ENCODE data around the gene CTBP2. TPM values are rescaled to one million over a fixed set of nuclear protein-coding genes. Genes with fewer than 3 reads are reported as not detected.

CTBP2 gene
- total RNA-seq, 2 experiments from 2014 or later = 0.17 TPM; not detected in 1

DNA sequence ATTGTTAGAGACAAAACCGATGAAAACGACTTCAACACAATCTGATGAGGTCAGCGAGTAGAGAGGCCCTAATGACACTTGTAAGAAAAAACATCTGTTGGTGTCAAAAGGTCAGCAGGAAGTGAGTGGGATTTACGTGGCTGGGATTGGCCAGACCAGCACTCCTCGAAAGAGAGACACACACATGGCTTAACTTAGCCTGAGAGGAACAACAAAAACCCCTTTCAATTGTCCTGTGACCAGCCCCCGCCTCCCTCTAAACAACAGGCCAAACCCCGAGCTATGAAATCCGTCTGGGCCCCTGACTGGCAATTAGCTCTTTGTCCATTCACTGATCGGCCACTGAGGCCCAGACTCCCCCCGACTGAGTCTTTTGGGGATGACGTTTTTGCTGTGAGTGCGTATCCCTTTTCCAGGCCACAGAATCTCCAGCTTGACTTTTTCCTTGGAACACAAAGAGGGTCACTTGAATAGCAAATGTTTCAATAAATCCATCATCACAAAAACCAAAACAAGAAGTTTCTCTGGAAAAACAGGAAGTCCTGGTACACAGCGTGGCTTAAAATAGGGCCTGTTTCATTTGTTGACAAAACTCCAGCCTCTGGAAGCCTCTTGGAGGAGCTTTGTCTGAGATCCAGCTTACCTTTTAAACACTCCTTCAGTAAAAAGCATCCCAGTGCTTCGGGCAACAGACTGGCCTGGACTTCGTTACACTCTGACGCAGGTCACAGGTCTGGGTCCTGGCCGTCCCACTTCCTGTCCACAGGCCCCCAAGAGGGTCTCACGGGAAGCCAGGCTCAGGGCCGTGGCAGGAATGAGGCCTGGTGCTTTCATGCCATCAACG is 103.0 kb downstream of the CTBP2 start:
- H3K27me3 Mint-ChIP-seq = peaks cover 6% of the 10 kb centered on the region
- CTCF ChIA-PET = no interaction called here
- Histone ChIP-seq H3K27ac (ENCODE audit: low read depth in 1 of 2, low read length in 2 of 2) (no peak overlapping the region), H3K27me3 (ENCODE audit: control insufficient read depth in 1 of 2, insufficient read depth in 2 of 2, low read length in 2 of 2) (peaks cover 0 to 2% of the 10 kb centered on the region in 2 experiments), H3K4me1 (ENCODE audit: insufficient read depth, low read length) (no peaks in the 10 kb centered on the region), H3K36me3 (ENCODE audit: insufficient read depth, low read length) (no peaks in the 10 kb centered on the region), H3K9me3 (ENCODE audit: control insufficient read depth in 1 of 2, insufficient read depth in 1 of 2, low read length in 2 of 2) (peaks cover 0 to 4% of the 10 kb centered on the region in 2 experiments), H3K4me3 (ENCODE audit: low read length) (no peak overlapping the region)
- no peak overlapping the region for H3K27ac Mint-ChIP-seq
- H3K4me3 Mint-ChIP-seq = no peak overlapping the region
- ATAC-seq (ENCODE audit: poor library complexity) (no peak), DNase-seq (peak in 2 of 14 experiments; percentile 33 to 44)
- intact Hi-C loops (cut with DNase I, micrococcal nuclease) = no loop called here
- no peaks in the 10 kb centered on the region for H3K36me3 Mint-ChIP-seq (ENCODE audit: low read depth)
- no peaks in the 10 kb centered on the region for H3K9me3 Mint-ChIP-seq
- H3K4me1 Mint-ChIP-seq (ENCODE audit: low read depth) = no peaks in the 10 kb centered on the region
- POLR2A ChIA-PET = no interaction called here
- TF ChIP-seq, protein P1, sequence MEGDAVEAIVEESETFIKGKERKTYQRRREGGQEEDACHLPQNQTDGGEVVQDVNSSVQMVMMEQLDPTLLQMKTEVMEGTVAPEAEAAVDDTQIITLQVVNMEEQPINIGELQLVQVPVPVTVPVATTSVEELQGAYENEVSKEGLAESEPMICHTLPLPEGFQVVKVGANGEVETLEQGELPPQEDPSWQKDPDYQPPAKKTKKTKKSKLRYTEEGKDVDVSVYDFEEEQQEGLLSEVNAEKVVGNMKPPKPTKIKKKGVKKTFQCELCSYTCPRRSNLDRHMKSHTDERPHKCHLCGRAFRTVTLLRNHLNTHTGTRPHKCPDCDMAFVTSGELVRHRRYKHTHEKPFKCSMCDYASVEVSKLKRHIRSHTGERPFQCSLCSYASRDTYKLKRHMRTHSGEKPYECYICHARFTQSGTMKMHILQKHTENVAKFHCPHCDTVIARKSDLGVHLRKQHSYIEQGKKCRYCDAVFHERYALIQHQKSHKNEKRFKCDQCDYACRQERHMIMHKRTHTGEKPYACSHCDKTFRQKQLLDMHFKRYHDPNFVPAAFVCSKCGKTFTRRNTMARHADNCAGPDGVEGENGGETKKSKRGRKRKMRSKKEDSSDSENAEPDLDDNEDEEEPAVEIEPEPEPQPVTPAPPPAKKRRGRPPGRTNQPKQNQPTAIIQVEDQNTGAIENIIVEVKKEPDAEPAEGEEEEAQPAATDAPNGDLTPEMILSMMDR (IDR thresholded peaks at IDR 0.05) = no peak

DNA sequence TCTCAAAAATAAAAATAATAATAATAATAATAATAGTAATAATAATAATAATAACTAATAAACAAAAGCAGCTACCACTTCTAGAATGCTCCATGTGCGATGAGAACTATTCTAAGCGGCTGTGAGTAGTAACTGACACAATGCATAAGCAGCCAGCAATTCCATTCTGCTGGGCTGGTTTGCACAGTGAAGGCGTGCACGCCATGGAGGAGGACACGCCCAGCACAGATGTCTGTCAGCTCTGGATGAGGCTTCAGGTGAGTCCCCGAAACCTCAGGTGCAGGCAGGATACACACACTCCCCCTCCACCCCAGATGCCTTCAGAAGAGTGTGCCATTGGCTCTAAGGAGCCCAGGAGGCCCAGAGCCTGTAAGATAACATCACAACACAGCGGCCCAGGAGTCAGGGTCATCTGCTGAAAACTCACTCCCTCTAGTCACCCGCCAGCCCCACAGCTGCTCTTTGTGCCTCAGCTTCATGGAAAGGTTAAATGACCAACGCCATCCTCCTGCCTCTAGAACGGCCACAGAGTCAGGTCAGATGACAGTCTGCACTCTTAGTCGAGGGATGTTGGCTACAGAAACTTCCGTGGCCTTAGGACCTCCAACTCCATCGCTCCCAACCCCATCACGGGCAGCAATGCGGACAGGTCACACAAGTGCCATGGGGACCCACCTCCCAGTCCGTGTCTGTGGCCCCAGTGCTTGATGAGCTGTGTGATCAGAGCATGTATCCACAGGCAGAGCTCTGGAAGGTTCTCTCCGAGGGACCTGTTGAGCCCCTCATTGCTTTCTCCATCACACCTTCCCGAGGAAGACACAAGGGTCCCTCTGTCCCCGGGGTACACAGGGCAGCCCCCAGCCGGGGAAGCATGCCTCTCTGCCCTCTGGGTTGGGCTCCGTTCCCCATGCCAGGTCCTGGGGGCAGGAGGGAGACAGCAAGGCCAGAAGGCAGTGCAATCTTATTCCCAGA is 103.9 kb downstream of the CTBP2 start:
- POLR2A ChIA-PET = no interaction called here
- peaks cover 0 to 4% of the 10 kb centered on the region in 2 experiments for H3K9me3 ChIP-seq (ENCODE audit: control insufficient read depth in 1 of 2, insufficient read depth in 1 of 2, low read length in 2 of 2)
- H3K4me1 ChIP-seq (ENCODE audit: insufficient read depth, low read length) = no peaks in the 10 kb centered on the region
- no peak overlapping the region for H3K27ac ChIP-seq (ENCODE audit: low read depth in 1 of 2, low read length in 2 of 2)
- Mint-ChIP-seq H3K36me3 (ENCODE audit: low read depth) (no peaks in the 10 kb centered on the region), H3K27me3 (peaks cover 6% of the 10 kb centered on the region), H3K27ac (no peak overlapping the region), H3K4me1 (ENCODE audit: low read depth) (no peaks in the 10 kb centered on the region), H3K9me3 (no peaks in the 10 kb centered on the region), H3K4me3 (no peak overlapping the region)
- H3K4me3 ChIP-seq (ENCODE audit: low read length) = no peak overlapping the region
- intact Hi-C loops (cut with DNase I, micrococcal nuclease) = no loop called here
- CTCF ChIA-PET = no interaction called here
- DNase-seq (no peak), ATAC-seq (ENCODE audit: poor library complexity) (no peak)
- peaks cover 0 to 2% of the 10 kb centered on the region in 2 experiments for H3K27me3 ChIP-seq (ENCODE audit: control insufficient read depth in 1 of 2, insufficient read depth in 2 of 2, low read length in 2 of 2)
- TF ChIP-seq, protein P1 (IDR thresholded peaks at IDR 0.05) = no peak
- H3K36me3 ChIP-seq (ENCODE audit: insufficient read depth, low read length) = no peaks in the 10 kb centered on the region

DNA sequence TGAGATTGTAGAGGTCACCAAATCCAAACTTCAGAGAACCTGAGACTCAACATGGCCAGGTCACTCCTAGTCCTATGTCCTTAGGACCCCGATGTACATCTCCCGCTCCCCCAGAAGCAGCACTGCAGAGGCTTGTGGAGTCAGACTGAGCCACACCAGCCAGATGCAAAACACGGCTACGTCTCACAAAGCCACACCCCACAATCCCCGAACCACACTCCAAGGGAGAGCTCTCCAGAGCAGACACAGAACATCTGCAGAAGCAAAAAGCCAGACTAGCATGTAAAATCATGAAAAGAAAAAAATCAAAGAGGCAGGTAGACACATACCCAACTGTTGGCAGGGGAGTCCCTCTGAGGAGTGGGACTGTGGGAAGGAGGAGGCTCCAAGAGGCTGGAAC is 104.9 kb downstream of the CTBP2 start:
- H3K36me3 Mint-ChIP-seq (ENCODE audit: low read depth) = no peaks in the 10 kb centered on the region
- Histone ChIP-seq H3K4me3 (ENCODE audit: low read length) (no peak overlapping the region), H3K4me1 (ENCODE audit: insufficient read depth, low read length) (no peaks in the 10 kb centered on the region), H3K27me3 (ENCODE audit: control insufficient read depth in 1 of 2, insufficient read depth in 2 of 2, low read length in 2 of 2) (no peaks in the 10 kb centered on the region), H3K9me3 (ENCODE audit: control insufficient read depth in 1 of 2, insufficient read depth in 1 of 2, low read length in 2 of 2) (peaks cover 0 to 4% of the 10 kb centered on the region in 2 experiments), H3K36me3 (ENCODE audit: insufficient read depth, low read length) (no peaks in the 10 kb centered on the region), H3K27ac (ENCODE audit: low read depth in 1 of 2, low read length in 2 of 2) (no peak overlapping the region)
- peaks cover 6% of the 10 kb centered on the region for H3K27me3 Mint-ChIP-seq
- DNase-seq (no peak), ATAC-seq (ENCODE audit: poor library complexity) (no peak)
- no peaks in the 10 kb centered on the region for H3K9me3 Mint-ChIP-seq
- no peak overlapping the region for H3K27ac Mint-ChIP-seq
- intact Hi-C loops (cut with DNase I, micrococcal nuclease) = no loop called here
- ChIA-PET POLR2A (no interaction called here), CTCF (no interaction called here)
- no peak overlapping the region for H3K4me3 Mint-ChIP-seq
- TF ChIP-seq, protein P1 (IDR thresholded peaks at IDR 0.05) = no peak
- H3K4me1 Mint-ChIP-seq (ENCODE audit: low read depth) = no peaks in the 10 kb centered on the region

Measured in CD4-positive, alpha-beta T cell (primary cell).